Measurements from ENCODE around the gene FASTKD1.

DNA sequence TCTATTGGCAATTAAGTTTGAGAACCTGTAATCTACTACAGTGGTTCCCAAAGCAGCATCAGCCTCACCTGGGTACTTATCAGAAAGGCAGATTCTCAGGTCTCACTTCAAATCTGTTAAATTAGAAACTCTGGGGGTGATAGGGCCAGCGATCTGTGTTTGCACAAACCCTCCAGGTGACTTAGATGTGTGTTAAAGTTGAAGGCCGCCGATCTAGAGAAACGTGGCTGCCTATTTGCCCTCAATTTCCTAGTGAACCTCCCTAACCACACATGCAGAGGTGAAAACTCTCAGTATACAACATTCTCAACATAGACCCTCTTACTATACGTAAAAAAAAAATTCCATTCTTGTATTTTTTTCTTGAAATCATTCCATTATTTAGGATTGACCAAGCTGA, 50.0 kb downstream of the FASTKD1 start:
- TF ChIP-seq, protein P1, sequence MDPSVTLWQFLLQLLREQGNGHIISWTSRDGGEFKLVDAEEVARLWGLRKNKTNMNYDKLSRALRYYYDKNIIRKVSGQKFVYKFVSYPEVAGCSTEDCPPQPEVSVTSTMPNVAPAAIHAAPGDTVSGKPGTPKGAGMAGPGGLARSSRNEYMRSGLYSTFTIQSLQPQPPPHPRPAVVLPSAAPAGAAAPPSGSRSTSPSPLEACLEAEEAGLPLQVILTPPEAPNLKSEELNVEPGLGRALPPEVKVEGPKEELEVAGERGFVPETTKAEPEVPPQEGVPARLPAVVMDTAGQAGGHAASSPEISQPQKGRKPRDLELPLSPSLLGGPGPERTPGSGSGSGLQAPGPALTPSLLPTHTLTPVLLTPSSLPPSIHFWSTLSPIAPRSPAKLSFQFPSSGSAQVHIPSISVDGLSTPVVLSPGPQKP (IDR thresholded peaks at IDR 0.05; ENCODE audit: low read depth, low read length) = no peak
- TF ChIP-seq CTCF (IDR thresholded peaks at IDR 0.05) (no peak), MAFK (IDR thresholded peaks at IDR 0.05; ENCODE audit: partially characterized antibody) (no peak), RCOR1 (IDR thresholded peaks at IDR 0.05; ENCODE audit: low read depth, low read length) (no peak), POLR2A (IDR thresholded peaks at IDR 0.05; ENCODE audit: low read length) (no peak), RAD21 (conservative IDR thresholded peaks at IDR 0.05 in 1 of 2, IDR thresholded peaks at IDR 0.05 in 1 of 2) (no peak), REST (IDR thresholded peaks at IDR 0.05) (no peak), FOSL2 (IDR thresholded peaks at IDR 0.05) (no peak), FOSL2 (CRISPR knock-in tag; IDR thresholded peaks at IDR 0.05) (no peak), RFX5 (IDR thresholded peaks at IDR 0.05) (no peak), ZFP36 (IDR thresholded peaks at IDR 0.05; ENCODE audit: borderline replicate concordance, partially characterized antibody) (no peak), BHLHE40 (IDR thresholded peaks at IDR 0.05; ENCODE audit: low read depth, low read length) (no peak), USF2 (IDR thresholded peaks at IDR 0.05) (no peak)
- TF ChIP-seq, protein P2, sequence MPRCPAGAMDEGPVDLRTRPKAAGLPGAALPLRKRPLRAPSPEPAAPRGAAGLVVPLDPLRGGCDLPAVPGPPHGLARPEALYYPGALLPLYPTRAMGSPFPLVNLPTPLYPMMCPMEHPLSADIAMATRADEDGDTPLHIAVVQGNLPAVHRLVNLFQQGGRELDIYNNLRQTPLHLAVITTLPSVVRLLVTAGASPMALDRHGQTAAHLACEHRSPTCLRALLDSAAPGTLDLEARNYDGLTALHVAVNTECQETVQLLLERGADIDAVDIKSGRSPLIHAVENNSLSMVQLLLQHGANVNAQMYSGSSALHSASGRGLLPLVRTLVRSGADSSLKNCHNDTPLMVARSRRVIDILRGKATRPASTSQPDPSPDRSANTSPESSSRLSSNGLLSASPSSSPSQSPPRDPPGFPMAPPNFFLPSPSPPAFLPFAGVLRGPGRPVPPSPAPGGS (IDR thresholded peaks at IDR 0.05) = no peak
- TF ChIP-seq, protein P3, sequence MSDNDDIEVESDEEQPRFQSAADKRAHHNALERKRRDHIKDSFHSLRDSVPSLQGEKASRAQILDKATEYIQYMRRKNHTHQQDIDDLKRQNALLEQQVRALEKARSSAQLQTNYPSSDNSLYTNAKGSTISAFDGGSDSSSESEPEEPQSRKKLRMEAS (IDR thresholded peaks at IDR 0.05) = no peak

Data from A549 (cell line).